Stimulated activated memory B cell treated with anti-CD40 and anti-IgM and Interleukin-4, amounts not matched to agents 10 μg/mL and 1 μg/mL and 100 μg/mL, for 72 hours (primary cell): Measurements from ENCODE around the gene ATE1.

Source experiments
- ATAC-seq: fragments of 150-1000 bp; cut with Tn5 transposase; 2 replicates; pipeline ENCODE4 v1.10.0; 2021
- H3K27ac Mint-ChIP-seq: one replicate; pipeline ENCODE4 v1.8.0; 2022; ENCODE audit warnings: mild to moderate bottlenecking, mixed read lengths
- H3K27me3 Mint-ChIP-seq: one replicate; pipeline ENCODE4 v1.8.0; 2022; ENCODE audit warnings: mixed read lengths
- H3K36me3 Mint-ChIP-seq: one replicate; pipeline ENCODE4 v1.8.0; 2022; ENCODE audit warnings: mixed read lengths
- H3K4me1 Mint-ChIP-seq: one replicate; pipeline ENCODE4 v1.8.0; 2022; ENCODE audit warnings: mixed read lengths
- H3K4me3 Mint-ChIP-seq: one replicate; pipeline ENCODE4 v1.8.0; 2022; ENCODE audit warnings: mild to moderate bottlenecking, moderate library complexity, mixed read lengths
- H3K9me3 Mint-ChIP-seq: one replicate; pipeline ENCODE4 v1.8.0; 2022; ENCODE audit warnings: mixed read lengths

The ATE1 gene

DNA sequence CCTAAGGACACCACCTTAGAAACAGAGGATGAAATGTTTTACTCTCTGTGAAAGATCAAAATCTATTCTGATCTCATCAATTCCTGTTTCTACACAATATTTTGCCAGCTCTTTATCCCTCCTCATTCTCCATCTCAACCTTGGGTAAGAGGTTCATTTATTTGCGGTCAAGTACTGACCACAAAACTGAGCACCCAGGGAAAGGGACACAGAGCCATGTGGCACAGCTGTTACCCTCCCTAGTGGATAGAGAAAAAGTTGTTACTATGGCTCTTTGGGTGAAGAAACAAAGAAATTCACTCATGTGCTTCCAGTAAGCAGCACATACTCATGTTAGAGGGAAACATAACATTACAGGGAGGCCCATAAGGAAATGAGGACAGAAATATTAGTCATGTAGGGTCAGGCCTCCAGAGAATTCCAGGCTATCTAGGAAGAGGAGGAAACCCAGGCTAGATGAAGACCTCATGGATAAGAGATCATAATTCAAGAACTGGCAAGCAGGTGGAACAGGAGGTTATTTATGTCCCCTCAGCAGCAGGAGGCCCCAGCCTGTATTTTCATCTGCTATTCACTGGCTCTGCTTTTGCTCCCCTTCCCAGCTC lies 114.5 kb downstream of the ATE1 start:
- no peak overlapping the region for H3K4me3 Mint-ChIP-seq

DNA sequence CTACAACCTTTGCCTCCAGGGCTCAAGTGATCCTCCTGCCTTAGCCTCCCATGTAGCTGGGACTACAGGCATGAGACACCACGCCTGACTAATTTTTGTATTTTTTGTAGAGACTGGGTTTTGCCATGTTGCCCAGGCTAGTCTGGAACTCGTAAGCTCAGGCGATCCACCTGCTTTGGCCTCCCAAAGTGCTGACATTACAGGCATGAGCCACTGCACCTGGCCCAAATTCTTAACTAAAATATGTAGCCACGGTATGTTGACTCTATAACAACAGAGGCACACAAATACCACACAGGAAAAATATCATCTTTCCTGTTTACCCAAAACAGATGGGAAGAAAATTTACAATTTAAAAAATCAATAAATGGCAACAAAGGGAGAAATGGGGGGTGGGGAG lies 115.8 kb downstream of the ATE1 start:
- no peak for ATAC-seq
- H3K4me1 Mint-ChIP-seq: no peaks in the 10 kb centered on the region
- no peaks in the 10 kb centered on the region for H3K27me3 Mint-ChIP-seq
- no peaks in the 10 kb centered on the region for H3K9me3 Mint-ChIP-seq
- H3K4me3 Mint-ChIP-seq: no peak overlapping the region
- H3K27ac Mint-ChIP-seq: no peak overlapping the region
- peaks cover 10% of the 10 kb centered on the region for H3K36me3 Mint-ChIP-seq

More for the DNA sequence above, 114.5 kb downstream of the ATE1 start:
- Mint-ChIP-seq H3K4me1 (no peaks in the 10 kb centered on the region), H3K9me3 (no peaks in the 10 kb centered on the region), H3K27ac (no peak overlapping the region), H3K36me3 (peaks cover 16% of the 10 kb centered on the region), H3K27me3 (no peaks in the 10 kb centered on the region)
- ATAC-seq: no peak

DNA sequence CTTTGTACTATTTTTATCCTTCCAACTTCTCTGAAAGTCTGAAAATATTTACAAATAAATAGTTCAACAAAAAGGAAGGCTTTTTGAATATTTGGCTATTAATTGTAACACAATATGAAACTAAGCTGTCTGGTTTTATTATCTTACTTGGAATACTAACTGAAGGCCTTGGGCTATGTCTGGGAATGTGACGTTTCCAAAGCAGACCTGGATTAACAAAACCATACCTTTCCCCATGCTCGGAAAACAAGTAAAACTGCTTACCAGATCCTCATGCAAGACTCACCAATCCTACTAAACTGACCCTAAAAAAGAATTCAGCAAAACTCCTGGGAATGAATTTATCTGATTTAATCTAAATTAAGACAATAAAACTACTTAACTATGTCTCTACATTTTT lies 116.4 kb downstream of the ATE1 start:
- no peaks in the 10 kb centered on the region for H3K27me3 Mint-ChIP-seq
- no peak for ATAC-seq
- H3K9me3 Mint-ChIP-seq: no peaks in the 10 kb centered on the region
- no peak overlapping the region for H3K27ac Mint-ChIP-seq
- H3K4me3 Mint-ChIP-seq: no peak overlapping the region
- H3K4me1 Mint-ChIP-seq: no peaks in the 10 kb centered on the region
- peaks cover 13% of the 10 kb centered on the region for H3K36me3 Mint-ChIP-seq

GRCh38 chr10:121808835-121809234 lies 119.0 kb downstream of the ATE1 start:
- ATAC-seq: no peak
- Mint-ChIP-seq H3K36me3 (peaks cover 13% of the 10 kb centered on the region), H3K27me3 (no peaks in the 10 kb centered on the region)

GRCh38 chr10:121804460-121804859 lies 123.4 kb downstream of the ATE1 start:
- Mint-ChIP-seq H3K27me3 (no peaks in the 10 kb centered on the region), H3K4me3 (no peak overlapping the region), H3K36me3 (peaks cover 17% of the 10 kb centered on the region), H3K27ac (no peak overlapping the region), H3K4me1 (no peaks in the 10 kb centered on the region), H3K9me3 (no peaks in the 10 kb centered on the region)
- no peak for ATAC-seq

More at GRCh38 chr10:121808835-121809234, 119.0 kb downstream of the ATE1 start:
- H3K4me1 Mint-ChIP-seq: no peaks in the 10 kb centered on the region
- no peak overlapping the region for H3K4me3 Mint-ChIP-seq
- no peaks in the 10 kb centered on the region for H3K9me3 Mint-ChIP-seq
- no peak overlapping the region for H3K27ac Mint-ChIP-seq

DNA sequence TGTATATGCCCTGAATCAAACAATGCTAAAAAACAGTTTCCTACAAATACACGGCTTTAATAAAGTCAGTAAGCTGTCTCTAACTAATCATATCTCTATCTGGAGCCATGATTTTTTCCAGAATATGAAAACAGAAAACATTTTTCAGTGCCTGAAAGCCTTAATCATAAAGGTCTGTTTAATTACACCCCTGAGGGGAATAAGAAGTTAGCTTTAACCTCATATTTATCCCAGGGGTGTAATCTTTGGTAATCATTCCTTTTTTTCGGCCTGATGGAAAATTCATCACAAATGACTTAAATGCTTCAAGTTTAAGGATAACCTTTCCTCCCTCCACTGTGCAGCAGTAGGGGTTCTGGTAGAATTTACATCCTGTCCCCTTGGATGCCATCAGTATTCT lies 124.2 kb downstream of the ATE1 start:
- no peak overlapping the region for H3K4me3 Mint-ChIP-seq
- peaks cover 24% of the 10 kb centered on the region for H3K36me3 Mint-ChIP-seq
- H3K9me3 Mint-ChIP-seq: no peaks in the 10 kb centered on the region
- no peak for ATAC-seq
- H3K4me1 Mint-ChIP-seq: no peaks in the 10 kb centered on the region
- H3K27me3 Mint-ChIP-seq: no peaks in the 10 kb centered on the region
- no peak overlapping the region for H3K27ac Mint-ChIP-seq

- Mint-ChIP-seq H3K9me3 (no peaks in the 10 kb centered on the region), H3K4me1 (no peaks in the 10 kb centered on the region), H3K4me3 (no peak overlapping the region), H3K36me3 (peaks cover 27% of the 10 kb centered on the region), H3K27ac (no peak overlapping the region), H3K27me3 (no peaks in the 10 kb centered on the region)
- ATAC-seq: no peak
Observed at GRCh38 chr10:121800831-121801230, 127.0 kb downstream of the ATE1 start.

DNA sequence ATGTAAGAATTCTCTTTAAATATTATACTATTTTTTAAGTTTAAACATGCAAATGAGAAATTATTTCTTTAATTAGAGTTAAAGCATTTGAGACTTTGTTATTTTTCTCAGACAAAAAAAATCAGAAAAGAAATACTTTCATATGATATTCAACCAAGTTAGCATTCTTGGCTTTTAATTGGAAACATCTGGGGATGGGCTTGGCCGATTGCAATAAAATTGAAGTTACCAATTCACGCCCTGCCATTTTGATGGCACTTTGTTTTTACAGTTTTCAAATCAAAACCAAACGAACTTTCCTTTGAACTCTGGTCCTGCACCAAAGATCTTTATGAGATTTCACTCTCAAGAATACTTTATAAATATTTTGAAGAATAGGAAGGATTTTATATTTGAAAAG lies 127.7 kb downstream of the ATE1 start:
- Mint-ChIP-seq H3K4me3 (no peak overlapping the region), H3K27me3 (no peaks in the 10 kb centered on the region), H3K9me3 (no peaks in the 10 kb centered on the region), H3K27ac (no peak overlapping the region), H3K36me3 (peaks cover 27% of the 10 kb centered on the region), H3K4me1 (no peaks in the 10 kb centered on the region)
- ATAC-seq: no peak

DNA sequence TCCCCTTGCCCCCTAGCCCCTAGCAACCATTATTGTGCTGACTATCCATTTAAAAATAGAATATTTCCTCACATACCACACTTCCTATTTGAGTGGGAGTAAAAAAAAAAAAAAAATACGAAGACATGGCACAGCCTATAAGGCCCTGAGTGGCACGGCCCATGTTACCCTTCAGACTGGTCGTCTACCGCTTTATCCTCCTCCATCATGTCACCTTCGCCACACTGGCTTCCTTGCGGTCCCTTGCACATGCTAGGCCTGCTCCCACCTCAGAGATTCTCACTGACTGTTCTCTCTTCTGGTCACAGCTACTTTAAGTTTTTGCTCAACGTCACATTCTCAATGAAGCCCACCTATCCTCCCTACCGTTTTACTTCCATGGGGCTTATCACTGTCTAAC lies 130.3 kb downstream of the ATE1 start:
- Mint-ChIP-seq H3K9me3 (no peaks in the 10 kb centered on the region), H3K27ac (no peak overlapping the region), H3K4me3 (no peak overlapping the region), H3K36me3 (peaks cover 27% of the 10 kb centered on the region), H3K27me3 (no peaks in the 10 kb centered on the region), H3K4me1 (no peaks in the 10 kb centered on the region)
- no peak for ATAC-seq

GRCh38 chr10:121796342-121796741 lies 131.5 kb downstream of the ATE1 start:
- Mint-ChIP-seq H3K27ac (no peak overlapping the region), H3K4me1 (no peaks in the 10 kb centered on the region), H3K4me3 (no peak overlapping the region), H3K9me3 (no peaks in the 10 kb centered on the region), H3K27me3 (no peaks in the 10 kb centered on the region), H3K36me3 (peaks cover 32% of the 10 kb centered on the region)
- ATAC-seq: no peak

DNA sequence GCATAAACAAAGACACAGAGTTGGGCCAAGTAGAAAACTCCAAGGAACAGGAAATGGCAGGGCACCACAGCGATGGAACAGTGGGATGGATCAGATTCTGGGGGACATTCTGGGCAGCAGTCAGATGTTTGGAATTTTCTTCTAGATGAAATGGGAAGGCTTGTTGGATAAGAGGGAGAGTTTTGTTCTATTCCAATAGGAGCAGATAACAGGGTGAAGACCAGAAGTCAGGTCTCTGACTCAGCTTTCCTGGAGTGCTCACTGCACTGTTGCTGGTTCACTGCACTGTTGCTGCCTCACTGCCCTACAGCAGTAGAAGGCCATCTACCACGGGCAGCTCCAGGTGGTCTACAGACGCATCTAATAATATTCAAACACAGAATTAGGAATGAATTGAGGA lies 135.6 kb downstream of the ATE1 start:
- Mint-ChIP-seq H3K27ac (no peak overlapping the region), H3K4me1 (no peaks in the 10 kb centered on the region), H3K27me3 (no peaks in the 10 kb centered on the region), H3K4me3 (no peak overlapping the region), H3K9me3 (no peaks in the 10 kb centered on the region), H3K36me3 (peaks cover 37% of the 10 kb centered on the region)
- no peak for ATAC-seq

- H3K27ac Mint-ChIP-seq: no peak overlapping the region
- H3K36me3 Mint-ChIP-seq: peaks cover 36% of the 10 kb centered on the region
- no peaks in the 10 kb centered on the region for H3K4me1 Mint-ChIP-seq
- no peak overlapping the region for H3K4me3 Mint-ChIP-seq
- no peaks in the 10 kb centered on the region for H3K9me3 Mint-ChIP-seq
- no peak for ATAC-seq
- no peaks in the 10 kb centered on the region for H3K27me3 Mint-ChIP-seq
Observed at GRCh38 chr10:121791761-121792160, 136.1 kb downstream of the ATE1 start.

DNA sequence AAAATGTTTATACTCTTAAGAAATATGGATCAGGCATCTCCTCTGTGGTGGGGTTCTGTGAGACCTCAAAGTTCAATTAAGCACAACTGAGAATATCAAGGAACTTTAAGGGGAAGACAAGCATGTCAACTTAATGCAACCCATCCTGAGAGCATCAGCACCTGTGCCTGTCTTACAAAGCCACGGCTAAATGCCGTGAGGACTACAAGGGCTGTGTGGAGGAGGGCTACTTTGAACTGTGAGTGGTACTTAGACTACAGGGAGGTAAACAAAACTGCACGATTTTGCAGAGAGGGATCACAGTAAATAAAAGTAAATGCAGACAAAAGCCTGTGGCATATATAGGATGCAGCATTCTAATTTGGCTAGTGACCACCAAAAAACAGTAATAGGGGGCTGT lies 139.1 kb downstream of the ATE1 start:
- Mint-ChIP-seq H3K36me3 (peaks cover 41% of the 10 kb centered on the region), H3K4me1 (no peaks in the 10 kb centered on the region), H3K27me3 (no peaks in the 10 kb centered on the region), H3K9me3 (no peaks in the 10 kb centered on the region), H3K27ac (no peak overlapping the region), H3K4me3 (no peak overlapping the region)
- ATAC-seq: no peak

GRCh38 chr10:121788115-121788514 lies 139.7 kb downstream of the ATE1 start:
- no peak for ATAC-seq
- Mint-ChIP-seq H3K27me3 (no peaks in the 10 kb centered on the region), H3K4me1 (no peaks in the 10 kb centered on the region), H3K9me3 (no peaks in the 10 kb centered on the region), H3K36me3 (peaks cover 41% of the 10 kb centered on the region), H3K4me3 (no peak overlapping the region), H3K27ac (no peak overlapping the region)

DNA sequence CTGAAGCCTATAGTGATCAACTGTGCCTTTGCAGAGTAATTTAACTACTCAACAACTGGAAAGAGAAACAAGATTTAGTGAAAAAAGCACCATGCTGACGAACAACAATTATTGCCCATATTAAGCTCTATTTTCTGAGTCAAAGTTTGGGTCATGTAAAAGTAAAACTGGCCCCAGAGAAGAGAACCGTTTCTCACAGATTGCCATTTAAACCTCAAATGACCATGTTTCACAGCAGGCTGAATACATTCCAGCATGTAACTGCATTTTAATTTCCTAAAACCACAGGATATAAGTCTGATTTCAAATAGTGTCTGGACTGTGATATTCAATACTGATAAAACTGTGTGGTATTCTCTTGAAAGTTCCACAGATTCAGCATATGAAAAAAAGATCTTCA lies 140.7 kb downstream of the ATE1 start:
- Mint-ChIP-seq H3K9me3 (no peaks in the 10 kb centered on the region), H3K27ac (no peak overlapping the region), H3K36me3 (peaks cover 35% of the 10 kb centered on the region), H3K4me1 (no peaks in the 10 kb centered on the region), H3K4me3 (no peak overlapping the region), H3K27me3 (no peaks in the 10 kb centered on the region)
- ATAC-seq: no peak

GRCh38 chr10:121783782-121784372 lies 144.0 kb downstream of the ATE1 start:
- Mint-ChIP-seq H3K4me1 (no peaks in the 10 kb centered on the region), H3K27me3 (no peaks in the 10 kb centered on the region), H3K4me3 (no peak overlapping the region), H3K27ac (no peak overlapping the region), H3K36me3 (peaks cover 17% of the 10 kb centered on the region), H3K9me3 (no peaks in the 10 kb centered on the region)
- ATAC-seq: no peak
